ENCODE data around the gene FUT8. TPM values are rescaled to one million over a fixed set of nuclear protein-coding genes. Genes with fewer than 3 reads are reported as not detected.

FUT8 gene
- total and polyA plus RNA-seq, 8 donors = 5.8 to 42.6 (median 20.3) TPM

DNA sequence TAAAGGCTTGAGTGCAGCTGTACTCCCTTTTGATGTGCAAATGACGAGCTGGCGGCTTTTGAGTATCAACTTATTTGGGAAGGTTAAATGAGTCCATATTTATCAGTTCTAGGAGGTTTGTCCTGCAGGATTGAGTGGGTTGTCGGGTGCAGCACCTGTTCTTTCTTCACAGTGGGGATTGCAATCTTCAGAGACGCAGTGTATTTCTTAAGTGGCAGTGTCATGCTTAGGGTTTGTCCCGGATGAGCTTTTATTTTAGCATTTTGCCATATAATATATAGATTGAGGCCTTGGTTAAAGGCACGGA lies 1.2 kb downstream of the FUT8 start:
- intact Hi-C loops (cut with DNase I) = loop anchor here in 2 of 3 donors (5.0 to 10.0 kb wide), 2 partner anchors 409 to 411 kb away; no protein-coding TSS in a partner anchor

DNA sequence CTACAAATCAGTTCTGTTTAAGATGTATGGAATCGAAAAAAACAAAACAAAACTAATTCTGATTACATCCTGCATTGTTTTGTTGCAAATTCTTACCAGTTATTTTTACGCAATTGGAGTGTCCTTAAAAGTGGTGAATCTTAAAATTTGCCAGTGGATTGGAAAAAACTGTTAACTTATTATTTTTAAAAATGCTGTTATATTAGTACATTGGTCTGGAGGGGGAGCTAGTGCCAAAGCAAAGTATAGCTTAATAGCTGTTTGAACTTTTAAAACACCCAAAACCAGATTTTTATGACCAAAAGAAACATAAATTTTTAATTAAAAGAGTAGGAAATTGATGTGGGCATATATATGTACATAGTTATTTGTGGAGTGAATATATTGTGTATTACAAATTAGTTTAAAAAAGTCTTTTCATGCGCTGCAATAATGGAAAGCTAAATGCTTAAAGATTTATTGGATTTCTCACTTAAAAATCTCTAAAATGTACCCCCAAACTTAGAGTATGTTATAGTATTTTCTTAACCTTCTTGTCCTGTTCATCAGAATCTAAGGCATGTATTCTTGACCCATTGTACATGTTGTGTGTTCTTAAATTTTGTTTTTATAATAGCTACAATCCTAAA lies 2.5 kb downstream of the FUT8 start:
- TF ChIP-seq, protein P1, sequence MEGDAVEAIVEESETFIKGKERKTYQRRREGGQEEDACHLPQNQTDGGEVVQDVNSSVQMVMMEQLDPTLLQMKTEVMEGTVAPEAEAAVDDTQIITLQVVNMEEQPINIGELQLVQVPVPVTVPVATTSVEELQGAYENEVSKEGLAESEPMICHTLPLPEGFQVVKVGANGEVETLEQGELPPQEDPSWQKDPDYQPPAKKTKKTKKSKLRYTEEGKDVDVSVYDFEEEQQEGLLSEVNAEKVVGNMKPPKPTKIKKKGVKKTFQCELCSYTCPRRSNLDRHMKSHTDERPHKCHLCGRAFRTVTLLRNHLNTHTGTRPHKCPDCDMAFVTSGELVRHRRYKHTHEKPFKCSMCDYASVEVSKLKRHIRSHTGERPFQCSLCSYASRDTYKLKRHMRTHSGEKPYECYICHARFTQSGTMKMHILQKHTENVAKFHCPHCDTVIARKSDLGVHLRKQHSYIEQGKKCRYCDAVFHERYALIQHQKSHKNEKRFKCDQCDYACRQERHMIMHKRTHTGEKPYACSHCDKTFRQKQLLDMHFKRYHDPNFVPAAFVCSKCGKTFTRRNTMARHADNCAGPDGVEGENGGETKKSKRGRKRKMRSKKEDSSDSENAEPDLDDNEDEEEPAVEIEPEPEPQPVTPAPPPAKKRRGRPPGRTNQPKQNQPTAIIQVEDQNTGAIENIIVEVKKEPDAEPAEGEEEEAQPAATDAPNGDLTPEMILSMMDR (IDR thresholded peaks at IDR 0.05) = peak in 1 of 4 donors; percentile 21

More for the DNA sequence above, 1.2 kb downstream of the FUT8 start:
- TF ChIP-seq, protein P1 (IDR thresholded peaks at IDR 0.05) = no peak
- ATAC-seq (no peak), FAIRE-seq (no peak), DNase-seq (peak in 1 of 6 donors; percentile 23)
- Histone ChIP-seq H3K27ac (peak overlapping the region in 2 of 4 donors; percentile 92 to 97), H3K9me3 (no peaks in the 10 kb centered on the region), H3K4me3 (peak overlapping the region; percentile 82 to 88 (median 86)), H3K27me3 (no peaks in the 10 kb centered on the region), H3K4me1 (peaks cover 3 to 5% (median 4%) of the 10 kb centered on the region in 3 donors), H3K36me3 (no peaks in the 10 kb centered on the region)
- WGBS, 2 donors = 16 to 24% methylated on average over 6 of the region's 6 CpGs

DNA sequence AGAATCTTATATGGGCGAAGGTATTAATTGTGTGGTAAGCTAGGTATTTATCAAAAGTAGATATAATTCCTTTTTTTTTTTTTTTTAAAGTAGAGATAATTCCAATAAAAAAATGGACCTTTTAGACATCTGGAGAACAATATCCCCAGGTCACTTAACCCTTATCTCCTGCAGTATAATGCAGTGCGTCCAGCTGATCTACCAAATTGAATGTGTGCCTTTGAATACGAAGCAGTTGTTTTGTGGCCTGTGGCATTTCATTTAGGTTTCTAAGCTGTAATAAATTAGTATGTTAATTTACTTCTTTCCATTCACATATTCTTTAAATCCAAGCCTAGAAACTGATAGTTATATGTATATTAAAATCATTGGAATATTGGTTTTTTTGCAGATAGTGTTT lies 3.1 kb downstream of the FUT8 start:
- Histone ChIP-seq H3K4me1 (peaks cover 3 to 5% (median 4%) of the 10 kb centered on the region in 3 donors), H3K9me3 (no peaks in the 10 kb centered on the region), H3K4me3 (no peak overlapping the region), H3K27me3 (no peaks in the 10 kb centered on the region), H3K27ac (no peak overlapping the region), H3K36me3 (no peaks in the 10 kb centered on the region)
- FAIRE-seq (no peak), DNase-seq (no peak), ATAC-seq (no peak)
- 58 to 64% methylated on average over 3 of the region's 3 CpGs for WGBS, 2 donors
- TF ChIP-seq, protein P1 (IDR thresholded peaks at IDR 0.05) = no peak
- intact Hi-C loops (cut with DNase I) = loop anchor here in 1 of 3 donors (10.0 kb wide), 1 partner anchor 409 kb away; no protein-coding TSS in a partner anchor

More for the DNA sequence above, 2.5 kb downstream of the FUT8 start:
- peaks cover 3 to 5% (median 4%) of the 10 kb centered on the region in 3 donors for H3K4me1 ChIP-seq
- ATAC-seq = no peak
- intact Hi-C loops (cut with DNase I) = loop anchor here in 2 of 3 donors (5.0 to 10.0 kb wide), 2 partner anchors 407 to 410 kb away; no protein-coding TSS in a partner anchor
- no peak overlapping the region for H3K4me3 ChIP-seq
- H3K27ac ChIP-seq = no peak overlapping the region
- peak; percentile 84 for FAIRE-seq
- no peaks in the 10 kb centered on the region for H3K9me3 ChIP-seq
- 60% methylated on average over 3 of the region's 3 CpGs for WGBS, 2 donors
- H3K27me3 ChIP-seq = no peaks in the 10 kb centered on the region
- DNase-seq = no peak
- no peaks in the 10 kb centered on the region for H3K36me3 ChIP-seq

DNA sequence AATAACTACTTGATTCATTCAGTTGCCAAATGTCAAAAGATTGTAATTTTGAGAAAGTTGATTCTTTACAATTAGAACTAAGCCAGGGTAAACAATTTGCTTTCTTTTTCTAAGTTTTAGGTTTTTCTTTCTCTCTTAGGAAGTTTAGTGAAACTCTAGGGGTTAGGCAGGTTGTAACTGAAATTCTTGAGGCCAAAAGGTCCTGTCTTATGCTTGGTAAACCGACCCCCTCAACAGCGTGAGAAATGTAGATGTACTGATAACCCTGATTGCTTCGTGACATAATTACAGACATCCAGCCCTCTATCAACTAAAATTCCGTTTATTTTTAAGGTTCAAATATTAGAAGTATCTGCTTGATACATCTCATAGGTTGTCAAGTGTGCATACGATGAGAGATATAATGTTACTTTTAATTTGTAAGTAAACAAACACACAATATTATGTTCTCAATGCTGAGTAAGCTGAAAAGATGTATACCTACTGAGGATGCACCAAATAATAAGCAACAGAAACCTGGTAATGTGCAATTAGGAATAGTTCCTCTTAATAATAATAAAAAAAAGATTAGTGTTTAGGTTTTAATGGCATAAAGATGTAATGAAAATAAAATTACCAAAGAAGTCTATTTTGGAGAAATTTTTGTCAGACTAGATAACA lies 7.2 kb downstream of the FUT8 start:
- ATAC-seq = no peak
- TF ChIP-seq, protein P1 (IDR thresholded peaks at IDR 0.05) = no peak
- H3K9me3 ChIP-seq = no peaks in the 10 kb centered on the region
- H3K27me3 ChIP-seq = no peaks in the 10 kb centered on the region
- H3K36me3 ChIP-seq = no peaks in the 10 kb centered on the region
- FAIRE-seq = no peak
- DNase-seq = no peak
- WGBS, 2 donors = 59 to 63% methylated on average over 5 of the region's 5 CpGs
- H3K4me1 ChIP-seq = peaks cover 2 to 4% (median 3%) of the 10 kb centered on the region in 3 donors
- intact Hi-C loops (cut with DNase I) = loop anchor here in 1 of 3 donors (10.0 kb wide), 1 partner anchor 405 kb away; no protein-coding TSS in a partner anchor
- no peak overlapping the region for H3K27ac ChIP-seq
- H3K4me3 ChIP-seq = no peak overlapping the region

All from pancreas (tissue), 10 donors.